GM08714 (cell line): ENCODE data around the gene TAAR8.

ENCODE experiments used
- H3K4me3 ChIP-seq: fragments of 200-500 bp; sonication (Bioruptor generic); 2 replicates; pipeline ENCODE4 v1.5.1; 2014; ENCODE audit warnings: mild to moderate bottlenecking, low read length, inconsistent platforms
- ZNF274 ChIP-seq: IDR thresholded peaks from 2 replicates; pipeline ENCODE4 v1.6.1; 2012; ENCODE audit warnings: mild to moderate bottlenecking, low read depth, low read length

Gene TAAR8, protein sequence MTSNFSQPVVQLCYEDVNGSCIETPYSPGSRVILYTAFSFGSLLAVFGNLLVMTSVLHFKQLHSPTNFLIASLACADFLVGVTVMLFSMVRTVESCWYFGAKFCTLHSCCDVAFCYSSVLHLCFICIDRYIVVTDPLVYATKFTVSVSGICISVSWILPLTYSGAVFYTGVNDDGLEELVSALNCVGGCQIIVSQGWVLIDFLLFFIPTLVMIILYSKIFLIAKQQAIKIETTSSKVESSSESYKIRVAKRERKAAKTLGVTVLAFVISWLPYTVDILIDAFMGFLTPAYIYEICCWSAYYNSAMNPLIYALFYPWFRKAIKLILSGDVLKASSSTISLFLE

GRCh38 chr6:132552372-132552771 is at the start of gene TAAR8:
Gene TAAR8 (plus strand): TSS chr6:132552672. CDS start chr6:132552693, 21 bp downstream.
- H3K4me3 ChIP-seq: no peak within 1 kb of the TSS
- TF ChIP-seq ZNF274: no peak

DNA sequence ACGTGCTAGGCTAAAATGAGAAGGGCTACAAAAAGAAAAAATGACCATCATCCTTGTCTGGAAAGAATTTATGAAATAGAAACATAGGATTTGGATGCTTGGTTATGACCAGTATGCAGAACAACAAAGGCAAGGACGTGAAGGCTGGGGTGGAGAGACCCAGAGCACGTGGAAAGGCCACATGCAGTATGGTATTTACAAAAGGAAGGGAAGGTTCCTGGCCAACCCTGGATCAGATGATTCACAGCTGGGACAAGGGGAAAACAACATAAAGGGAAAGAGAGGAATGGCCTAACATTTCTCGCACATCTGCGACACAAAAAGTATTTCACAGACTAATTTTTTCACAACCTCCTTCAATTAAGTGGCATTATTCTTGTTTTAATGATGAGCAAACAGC is 47.7 kb upstream of the TAAR8 start:
- no peak overlapping the region for H3K4me3 ChIP-seq
- TF ChIP-seq ZNF274: no peak

DNA sequence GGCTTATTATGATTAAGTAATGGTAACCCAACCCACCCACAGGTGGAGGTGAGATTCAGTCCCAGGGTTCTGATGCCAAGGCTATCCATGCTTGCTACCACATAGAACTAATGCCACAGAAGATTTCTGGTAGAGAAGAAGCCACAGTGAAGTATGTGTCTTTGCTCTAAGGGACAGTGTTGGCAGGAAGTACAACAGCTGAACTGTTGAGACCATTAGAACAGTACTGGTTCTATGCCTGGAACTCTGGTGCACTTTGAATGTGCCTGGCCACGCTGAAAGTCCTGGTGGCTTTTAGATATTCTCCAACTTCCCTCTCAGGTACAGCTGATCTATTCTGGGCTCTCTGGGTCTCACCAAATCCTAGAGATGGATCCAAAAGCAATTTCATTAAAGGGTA is 47.3 kb upstream of the TAAR8 start:
- no peak overlapping the region for H3K4me3 ChIP-seq
- no peak for TF ChIP-seq ZNF274

DNA sequence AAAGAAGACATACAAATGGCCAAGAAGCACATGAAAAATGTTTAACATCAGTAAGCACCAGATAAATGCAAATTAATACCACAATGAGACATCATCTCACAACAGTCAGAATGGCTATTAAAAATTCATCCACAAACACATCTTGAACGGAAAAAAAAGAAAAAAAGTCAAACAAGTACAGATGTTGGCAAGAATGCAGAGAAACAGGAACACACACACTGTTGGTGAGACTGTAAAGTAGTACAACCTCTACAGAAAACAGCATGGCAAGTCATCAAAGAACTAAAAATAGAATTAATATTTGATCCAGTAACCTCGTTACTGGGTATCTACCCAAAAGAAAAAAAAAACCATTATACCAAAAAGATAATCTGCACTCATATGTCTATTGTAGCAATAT is 46.0 kb upstream of the TAAR8 start:
- H3K4me3 ChIP-seq: no peak overlapping the region
- TF ChIP-seq ZNF274: no peak

GRCh38 chr6:132506869-132507808 is 45.3 kb upstream of the TAAR8 start:
- H3K4me3 ChIP-seq: no peak overlapping the region
- no peak for TF ChIP-seq ZNF274

DNA sequence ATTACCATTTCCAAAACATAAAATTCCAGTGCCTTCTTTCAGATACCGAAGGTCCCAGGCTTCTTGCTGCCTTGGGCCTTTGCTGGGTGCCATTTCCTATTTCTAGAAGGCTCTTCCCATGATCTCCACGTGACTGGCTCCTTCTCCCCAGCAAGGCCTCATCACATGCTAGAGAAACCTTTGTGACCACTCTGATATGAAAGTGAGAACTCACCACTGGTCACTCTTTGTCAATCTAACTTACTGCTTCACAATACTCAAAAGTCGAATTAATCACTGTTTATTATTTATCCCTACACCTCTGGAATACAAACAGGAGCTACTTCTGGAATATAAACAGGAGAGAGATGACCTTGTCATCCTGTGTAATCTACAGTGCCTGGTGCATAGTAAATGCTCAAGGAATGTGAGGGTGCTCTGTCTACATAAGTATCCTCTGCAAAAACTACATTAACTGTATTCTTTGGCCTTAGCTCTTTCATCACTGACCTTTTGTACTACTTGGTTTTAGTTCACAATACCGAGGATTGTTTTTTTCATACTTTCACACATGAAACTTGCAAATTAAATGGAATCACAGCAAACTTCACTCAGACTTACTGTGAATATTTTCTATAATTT is 41.2 kb upstream of the TAAR8 start:
- peak overlapping the region; percentile 84 for H3K4me3 ChIP-seq
- no peak for TF ChIP-seq ZNF274

- H3K4me3 ChIP-seq: peak overlapping the region; percentile 84; the same call in 1 of the 2 replicates
Measured at GRCh38 chr6:132511831-132512220, 40.6 kb upstream of the TAAR8 start.

GRCh38 chr6:132512342-132512637 is 40.2 kb upstream of the TAAR8 start:
- no peak for TF ChIP-seq ZNF274
- peak overlapping the region; percentile 84 for H3K4me3 ChIP-seq

More at GRCh38 chr6:132511831-132512220, 40.6 kb upstream of the TAAR8 start:
- TF ChIP-seq ZNF274: no peak

DNA sequence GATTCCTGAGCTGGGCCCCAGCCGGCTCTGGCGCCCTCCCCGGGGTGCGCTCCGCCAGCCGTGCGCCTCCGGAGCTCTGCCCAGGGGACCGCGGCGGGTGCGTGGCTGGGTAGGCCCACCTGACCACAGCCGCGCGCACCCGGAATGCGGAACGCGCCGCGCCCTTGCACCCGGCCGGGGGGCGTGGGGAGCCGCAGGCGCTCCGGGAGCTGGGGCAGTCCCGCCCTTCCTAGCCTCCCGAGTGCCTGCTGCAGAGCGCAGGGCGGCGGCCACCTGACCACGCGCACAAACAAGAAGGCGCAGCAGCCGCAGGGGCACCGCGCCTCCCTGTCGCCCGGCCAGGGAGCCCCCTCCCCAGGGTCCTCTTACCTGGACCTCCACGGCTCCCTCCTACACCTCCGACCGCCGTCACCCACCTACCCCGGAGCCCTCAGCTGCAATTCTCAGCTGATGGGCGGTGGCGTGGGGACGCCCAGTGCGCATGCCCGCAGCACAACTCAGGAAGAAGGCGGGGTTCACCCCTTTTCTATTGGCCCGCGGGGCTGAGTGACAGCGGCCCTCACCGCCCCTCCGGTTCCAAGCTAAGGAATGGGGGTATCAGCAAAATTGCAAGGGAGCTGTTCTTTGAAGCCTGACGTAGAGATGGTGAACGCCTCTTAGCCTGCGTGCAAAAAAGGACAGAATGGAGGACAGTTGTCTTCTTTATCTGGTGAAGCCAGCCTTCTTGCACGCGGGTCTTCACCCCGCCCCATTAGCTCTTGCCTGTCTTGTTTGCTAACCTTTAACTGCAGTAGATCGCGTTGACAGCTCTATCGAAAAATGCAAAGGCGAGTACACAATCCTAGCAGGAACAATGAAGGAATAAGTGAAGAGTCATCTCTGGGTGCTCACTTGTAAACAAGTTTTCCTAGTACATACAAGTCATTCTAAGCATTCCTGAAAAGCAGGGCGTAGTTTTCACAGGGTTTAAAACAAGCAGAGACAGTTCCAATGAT is 39.5 kb upstream of the TAAR8 start, which contains the start of gene STX7:
STX7 (minus strand) TSS at position 479 of the 995 bp plus-strand sequence. CDS start 9,586 bp downstream, outside the sequence.
- no peak for TF ChIP-seq ZNF274
- peak within 1 kb of the TSS; percentile 84 for H3K4me3 ChIP-seq

DNA sequence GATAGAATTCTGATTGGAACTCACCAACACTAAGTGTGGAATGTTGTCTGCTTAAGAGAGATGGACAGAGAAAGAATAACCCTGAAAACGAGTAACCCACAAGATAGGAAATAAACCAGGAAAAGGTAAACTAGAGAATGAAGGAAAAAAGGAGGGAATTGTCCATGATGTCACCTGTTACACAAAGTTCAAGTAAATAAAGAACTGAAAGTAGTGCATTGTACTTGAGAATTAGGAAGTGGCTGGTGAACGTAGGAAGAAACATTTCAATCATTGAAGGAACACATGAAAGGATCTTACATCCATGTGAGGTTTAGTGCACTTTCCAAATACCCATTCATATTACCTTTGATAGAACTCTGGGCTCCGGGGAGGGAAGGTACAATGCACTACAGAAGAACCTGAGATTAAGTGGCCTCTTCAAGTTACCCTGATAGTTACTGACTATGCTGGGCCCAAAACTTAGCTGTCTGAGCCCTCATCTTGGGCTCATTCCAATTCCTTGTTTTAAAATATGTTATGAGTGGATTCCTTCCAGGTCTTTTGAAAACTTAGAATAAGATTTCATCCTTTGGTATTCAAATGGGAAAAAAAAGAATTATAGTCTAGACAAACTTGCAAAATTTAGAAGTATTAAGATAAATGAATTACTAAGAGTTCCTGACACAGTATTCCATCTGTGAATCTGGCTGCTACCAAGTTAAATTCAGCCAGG is 38.5 kb upstream of the TAAR8 start:
- H3K4me3 ChIP-seq: no peak overlapping the region
- TF ChIP-seq ZNF274: no peak

DNA sequence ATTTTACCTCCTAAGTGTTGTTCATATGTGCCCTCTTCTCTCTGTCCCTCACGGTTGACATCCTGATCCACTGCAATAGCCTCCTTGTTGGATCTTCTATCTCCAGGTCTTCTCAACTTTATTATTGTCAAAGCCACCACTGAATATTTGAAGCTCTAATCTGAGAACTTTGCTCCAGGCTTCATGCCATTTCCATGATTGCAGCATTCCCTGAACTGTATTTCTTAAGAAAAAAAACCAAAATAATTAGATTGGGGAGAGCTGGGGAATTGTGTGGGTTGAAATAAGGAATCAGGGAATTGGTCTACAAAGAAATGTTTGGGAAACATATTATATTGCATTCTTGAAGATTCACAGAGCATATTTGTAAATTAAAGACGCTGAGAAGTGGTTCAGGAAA is 37.1 kb upstream of the TAAR8 start:
- no peak overlapping the region for H3K4me3 ChIP-seq
- TF ChIP-seq ZNF274: no peak

GRCh38 chr6:132520953-132521352 is 31.5 kb upstream of the TAAR8 start:
- no peak overlapping the region for H3K4me3 ChIP-seq
- TF ChIP-seq ZNF274: no peak

DNA sequence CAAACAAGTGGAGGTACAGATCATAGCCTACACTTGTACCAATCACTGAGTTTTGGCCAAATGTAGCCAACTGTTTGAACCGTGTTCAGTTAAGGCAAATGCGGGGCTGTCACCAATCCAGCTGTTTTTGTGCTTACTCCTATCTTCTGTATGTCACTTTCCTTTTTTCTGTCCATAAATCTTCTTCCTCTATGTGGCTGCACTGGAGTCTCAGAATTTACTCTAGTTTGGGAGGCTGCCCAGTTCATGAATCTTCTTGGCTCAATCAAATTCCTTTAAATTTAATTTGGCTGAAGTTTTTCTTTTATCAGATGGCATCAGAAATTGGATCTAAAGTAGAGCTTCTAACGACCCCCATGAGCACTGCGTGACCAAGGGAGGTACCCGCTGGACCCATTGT is 27.8 kb upstream of the TAAR8 start:
- TF ChIP-seq ZNF274: no peak

GRCh38 chr6:132525866-132526265 is 26.6 kb upstream of the TAAR8 start:
- TF ChIP-seq ZNF274: no peak
- H3K4me3 ChIP-seq: no peak overlapping the region

More for the DNA sequence above, 27.8 kb upstream of the TAAR8 start:
- H3K4me3 ChIP-seq: no peak overlapping the region
